Activated CD4-positive, alpha-beta T cell treated with anti-CD3 and anti-CD28 coated beads, Interleukin-2, amount 10 ng/mL, durations not matched to agents 7 days and 5 days (primary cell): ENCODE results near the gene USP6. TPM values are rescaled to one million over a fixed set of nuclear protein-coding genes. Genes with fewer than 3 reads are reported as not detected.
"Not testable (repeated sequence)": the region's sequence is repeated elsewhere in the genome, so short reads cannot be mapped to it uniquely, and the experiment has no call there.

ENCODE experiments used
- CTCF ChIA-PET: fragments of 350-600 bp; sonication (Branson Sonifier 250); formaldehyde crosslinking; loops from one replicate; lab custom pipeline; 2021; ENCODE audit warnings: antibody characterized with exemption; lab: Charles Lee
- POLR2A ChIA-PET: fragments of 350-600 bp; sonication (Branson Sonifier 250); formaldehyde crosslinking; loops from one replicate; lab custom pipeline; 2021; ENCODE audit warnings: antibody characterized with exemption; lab: Charles Lee
- DNase-seq: peaks from one replicate; pipeline ENCODE4 v3.0.0-alpha.2; 2020
- H3K27ac Mint-ChIP-seq: one replicate; pipeline ENCODE4 v1.8.0; 2021; ENCODE audit warnings: mild to moderate bottlenecking, moderate library complexity, mixed read lengths
- H3K27me3 Mint-ChIP-seq: one replicate; pipeline ENCODE4 v1.8.0; 2021; ENCODE audit warnings: mixed read lengths
- H3K36me3 Mint-ChIP-seq: one replicate; pipeline ENCODE4 v1.8.0; 2021; ENCODE audit warnings: low read depth, mixed read lengths
- H3K4me1 Mint-ChIP-seq: one replicate; pipeline ENCODE4 v1.8.0; 2021; ENCODE audit warnings: mixed read lengths
- H3K4me3 Mint-ChIP-seq: one replicate; pipeline ENCODE4 v1.8.0; 2021; ENCODE audit warnings: mild to moderate bottlenecking, moderate library complexity, mixed read lengths
- H3K9me3 Mint-ChIP-seq: one replicate; pipeline ENCODE4 v1.8.0; 2021; ENCODE audit warnings: mixed read lengths
- total RNA-seq, 2 experiments: library from RNA; stranded (reverse); gene quantifications; one replicate each; pipeline ENCODE4 v1.2.3, GENCODE V29; 2021

Gene USP6
- total RNA-seq, 2 experiments from 2014 or later: 0.05 to 0.06 TPM

DNA sequence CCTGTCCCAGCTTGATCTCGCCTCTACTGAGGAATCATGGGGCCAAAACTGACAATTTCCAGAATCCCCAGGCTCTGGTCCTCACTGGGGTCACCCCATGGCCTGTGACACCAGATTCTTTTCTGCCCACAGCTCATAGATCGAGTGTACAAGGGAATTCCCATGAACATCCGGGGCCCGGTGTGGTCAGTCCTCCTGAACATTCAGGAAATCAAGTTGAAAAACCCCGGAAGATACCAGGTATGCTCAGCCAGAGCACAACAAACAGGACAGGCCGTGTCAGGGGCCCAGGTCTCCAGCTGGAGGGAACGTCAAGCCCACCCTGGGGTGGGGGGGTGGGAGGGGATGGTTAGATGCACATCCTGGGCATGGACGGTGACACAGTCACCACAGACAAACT is 17.5 kb downstream of the USP6 start:
- no peak for DNase-seq
- no peak overlapping the region for H3K4me3 Mint-ChIP-seq
- no peak overlapping the region for H3K27ac Mint-ChIP-seq
- H3K9me3 Mint-ChIP-seq: no peaks in the 10 kb centered on the region
- no peaks in the 10 kb centered on the region for H3K27me3 Mint-ChIP-seq
- no peaks in the 10 kb centered on the region for H3K36me3 Mint-ChIP-seq
- CTCF ChIA-PET: no interaction called here
- POLR2A ChIA-PET: no interaction called here
- no peaks in the 10 kb centered on the region for H3K4me1 Mint-ChIP-seq

DNA sequence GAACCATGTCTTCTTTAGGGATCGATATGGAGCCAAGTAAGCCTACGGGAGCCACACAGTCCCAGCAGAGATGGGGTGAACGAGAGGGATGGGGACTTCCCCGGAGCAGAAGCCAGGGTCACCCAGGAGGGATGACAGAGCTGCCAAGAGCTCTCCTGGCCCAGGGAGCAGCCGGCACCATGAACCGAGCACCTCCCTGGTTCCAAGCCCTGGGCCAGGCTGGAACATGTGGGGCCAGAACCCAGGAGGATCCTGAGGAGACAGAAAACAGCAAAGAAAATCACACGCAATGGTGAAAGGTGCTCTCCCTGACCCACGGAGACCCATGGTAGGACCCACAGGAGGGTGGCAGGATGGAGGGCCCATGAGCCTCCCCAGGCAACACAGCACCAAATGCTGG is 18.1 kb downstream of the USP6 start:
- H3K9me3 Mint-ChIP-seq, DNase-seq, POLR2A ChIA-PET, CTCF ChIA-PET, H3K4me3 Mint-ChIP-seq, H3K27ac Mint-ChIP-seq, H3K4me1 Mint-ChIP-seq, H3K27me3 Mint-ChIP-seq, H3K36me3 Mint-ChIP-seq: not testable (repeated sequence)

DNA sequence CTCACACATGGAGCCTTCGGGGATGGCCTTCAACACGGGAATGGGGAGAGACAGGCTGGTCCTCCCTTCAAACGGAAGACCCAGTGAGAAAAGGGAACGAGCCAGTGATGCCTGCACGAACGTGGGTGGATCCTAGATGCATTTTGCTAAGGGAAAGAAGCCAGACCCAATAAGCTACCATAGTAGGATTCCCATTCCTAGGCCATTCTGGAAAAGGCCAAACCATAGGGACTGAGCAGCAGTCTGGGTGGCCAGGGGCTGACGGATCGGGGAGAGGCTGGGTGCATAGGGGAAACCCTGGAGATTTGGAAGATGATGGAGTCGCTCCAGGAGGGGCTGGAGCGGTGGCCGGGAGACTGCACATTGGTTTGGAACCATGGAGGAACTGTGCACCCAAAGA is 18.7 kb downstream of the USP6 start:
- POLR2A ChIA-PET, DNase-seq, H3K36me3 Mint-ChIP-seq, H3K27ac Mint-ChIP-seq, H3K4me1 Mint-ChIP-seq, H3K4me3 Mint-ChIP-seq, H3K27me3 Mint-ChIP-seq, CTCF ChIA-PET, H3K9me3 Mint-ChIP-seq: not testable (repeated sequence)

DNA sequence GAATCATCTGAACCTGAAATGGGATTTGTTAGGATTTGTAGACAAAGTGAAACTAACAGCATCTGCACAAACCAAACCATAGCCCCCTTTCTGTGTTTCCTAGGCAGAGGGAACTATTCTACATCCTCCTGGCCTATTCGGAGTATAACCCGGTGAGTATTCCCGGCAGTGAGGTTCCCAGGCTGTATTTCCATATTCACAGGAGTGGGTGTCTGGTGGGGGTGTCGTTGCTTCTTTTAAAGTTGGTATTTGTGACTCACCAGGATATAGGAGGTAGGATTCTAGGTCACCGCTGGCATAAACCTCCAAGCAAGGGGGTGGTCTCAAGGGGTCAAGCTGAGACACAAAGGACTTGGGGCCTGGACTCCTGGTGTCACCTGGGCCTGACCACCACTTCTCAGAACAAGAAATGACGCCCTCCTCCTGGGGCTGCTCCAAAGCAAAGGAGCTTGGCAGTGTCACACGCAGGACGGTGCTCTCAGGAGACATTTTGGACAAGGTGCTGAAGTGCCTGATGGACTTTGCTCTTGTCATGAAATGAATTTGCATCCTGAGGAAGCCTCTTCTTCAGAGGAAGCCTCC is 19.4 kb downstream of the USP6 start:
- CTCF ChIA-PET, H3K27me3 Mint-ChIP-seq, POLR2A ChIA-PET, H3K4me3 Mint-ChIP-seq, DNase-seq, H3K4me1 Mint-ChIP-seq, H3K27ac Mint-ChIP-seq, H3K36me3 Mint-ChIP-seq, H3K9me3 Mint-ChIP-seq: not testable (repeated sequence)

DNA sequence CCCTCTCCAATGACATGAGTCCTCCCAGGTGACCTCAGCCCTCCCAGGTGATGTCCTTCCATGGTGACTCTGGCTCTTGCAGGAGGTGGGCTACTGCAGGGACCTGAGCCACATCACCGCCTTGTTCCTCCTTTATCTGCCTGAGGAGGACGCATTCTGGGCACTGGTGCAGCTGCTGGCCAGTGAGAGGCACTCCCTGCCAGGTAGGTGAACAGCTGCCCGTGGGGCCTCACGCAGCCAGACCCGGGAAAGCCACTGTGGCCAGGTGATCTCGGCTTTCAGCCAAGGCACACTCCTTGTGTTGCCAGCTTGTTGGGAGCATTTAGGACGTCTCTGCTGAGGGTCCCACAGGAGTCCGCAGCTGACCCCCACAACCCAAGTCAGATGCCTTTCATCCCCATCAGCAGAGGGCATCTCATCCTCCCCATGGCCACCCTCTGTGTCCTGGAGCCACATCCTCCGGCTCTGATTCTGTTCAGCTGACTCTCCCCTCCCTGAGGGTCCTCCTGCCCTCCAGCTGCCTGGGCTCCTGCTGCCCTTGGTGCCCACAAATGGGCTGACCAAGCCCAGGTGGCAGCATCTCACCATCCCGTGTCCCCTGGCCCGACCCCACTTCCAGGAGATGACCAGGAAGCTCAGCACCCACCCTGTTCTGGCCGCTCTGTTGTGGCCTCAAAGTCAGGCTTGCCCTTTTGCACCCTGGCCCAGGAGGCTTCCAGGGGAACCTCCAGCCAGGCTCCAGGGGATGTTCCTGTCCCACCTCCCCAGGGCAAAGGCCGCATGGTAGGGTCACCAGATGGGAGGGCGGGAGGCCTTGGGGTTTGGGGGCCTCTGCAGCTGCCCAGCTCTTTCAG is 20.1 kb downstream of the USP6 start:
- Mint-ChIP-seq H3K9me3 (no peaks in the 10 kb centered on the region), H3K27me3 (no peaks in the 10 kb centered on the region), H3K4me1 (no peaks in the 10 kb centered on the region), H3K4me3 (no peak overlapping the region), H3K36me3 (no peaks in the 10 kb centered on the region), H3K27ac (no peak overlapping the region)
- no peak for DNase-seq
- CTCF ChIA-PET: no interaction called here
- POLR2A ChIA-PET: no interaction called here

DNA sequence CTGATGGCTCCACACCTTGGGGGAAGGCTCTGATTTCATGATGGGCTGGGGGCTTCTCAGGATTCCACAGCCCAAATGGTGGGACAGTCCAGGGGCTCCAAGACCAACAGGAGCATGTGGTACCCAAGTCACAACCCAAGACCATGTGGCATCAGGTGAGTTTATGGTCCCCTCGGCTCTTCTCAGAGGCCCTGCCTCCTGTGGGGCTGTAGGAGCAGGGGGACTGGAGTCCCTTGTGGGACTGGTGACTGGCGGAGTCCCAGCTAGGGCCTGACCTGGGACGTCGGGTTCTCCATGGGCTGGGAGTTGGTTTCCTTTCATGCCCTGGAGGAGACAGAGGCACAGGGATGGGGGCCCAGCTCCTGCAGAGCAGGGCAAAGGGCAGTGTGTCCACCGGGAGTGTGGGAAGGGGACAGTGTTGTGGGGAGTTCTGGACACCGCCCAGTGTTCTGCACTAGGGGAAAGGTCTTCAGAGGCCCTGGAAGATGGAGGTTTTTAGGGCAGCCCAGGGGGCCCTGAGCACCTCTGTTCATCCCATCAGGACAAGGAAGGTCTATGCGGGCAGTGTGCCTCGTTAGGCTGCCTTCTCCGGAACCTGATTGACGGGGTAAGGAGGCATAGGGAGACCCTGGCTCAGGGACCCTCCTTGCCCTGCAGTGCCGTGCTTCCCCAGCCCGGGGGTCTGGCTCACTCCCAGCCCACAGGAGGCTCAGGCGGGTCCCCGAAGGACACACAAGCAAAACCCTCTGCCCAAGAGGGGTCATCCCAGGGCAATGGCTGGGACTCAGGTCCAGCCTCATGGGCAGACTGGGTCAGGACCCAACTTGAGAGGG is 21.0 kb downstream of the USP6 start:
- H3K36me3 Mint-ChIP-seq, H3K4me3 Mint-ChIP-seq, H3K9me3 Mint-ChIP-seq, H3K27me3 Mint-ChIP-seq, H3K27ac Mint-ChIP-seq, DNase-seq, POLR2A ChIA-PET, CTCF ChIA-PET, H3K4me1 Mint-ChIP-seq: not testable (repeated sequence)

DNA sequence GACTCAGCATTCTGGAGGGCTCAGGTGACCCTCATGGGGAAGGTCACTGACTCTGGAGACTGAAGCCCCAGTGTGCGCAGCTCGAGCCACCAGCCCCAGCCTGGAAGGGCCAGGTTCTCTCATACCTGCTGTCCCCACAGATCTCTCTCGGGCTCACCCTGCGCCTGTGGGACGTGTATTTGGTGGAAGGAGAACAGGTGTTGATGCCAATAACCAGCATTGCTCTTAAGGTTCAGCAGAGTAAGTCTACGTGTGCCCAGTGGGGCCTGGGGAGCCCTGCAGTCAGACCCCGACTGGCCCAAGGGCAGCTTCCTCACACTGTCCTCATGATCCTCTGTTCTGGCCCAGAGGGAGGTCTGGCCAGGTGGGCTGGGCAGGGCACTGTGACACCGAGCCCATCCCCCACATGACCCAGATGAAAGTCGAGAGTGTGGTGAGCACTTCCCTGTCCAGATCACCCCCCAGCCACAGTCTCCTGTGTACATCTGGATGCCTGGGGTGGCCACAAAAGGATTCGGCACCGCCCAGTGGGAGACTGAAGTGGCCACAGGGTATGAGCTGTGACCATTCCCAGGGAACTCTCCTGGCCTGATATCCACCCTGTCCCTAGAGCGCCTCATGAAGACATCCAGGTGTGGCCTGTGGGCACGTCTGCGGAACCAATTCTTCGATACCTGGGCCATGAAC is 21.8 kb downstream of the USP6 start:
- POLR2A ChIA-PET, H3K27me3 Mint-ChIP-seq, CTCF ChIA-PET, DNase-seq, H3K4me1 Mint-ChIP-seq, H3K9me3 Mint-ChIP-seq, H3K4me3 Mint-ChIP-seq, H3K27ac Mint-ChIP-seq, H3K36me3 Mint-ChIP-seq: not testable (repeated sequence)

DNA sequence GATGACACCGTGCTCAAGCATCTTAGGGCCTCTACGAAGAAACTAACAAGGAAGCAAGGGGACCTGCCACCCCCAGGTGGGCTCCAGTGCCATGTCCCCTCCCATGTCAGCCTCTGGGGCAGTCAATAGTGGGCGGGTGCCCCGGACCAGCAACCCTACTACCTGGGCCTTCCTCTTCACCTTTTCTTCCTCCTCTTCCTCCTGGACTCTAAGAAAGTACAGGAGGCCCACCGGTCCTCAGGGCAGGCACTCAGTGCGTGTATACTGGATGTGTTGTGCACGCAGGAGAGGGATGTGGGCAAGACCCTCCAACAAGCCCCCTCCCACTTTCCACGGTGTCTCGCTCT is 22.3 kb downstream of the USP6 start:
- H3K27ac Mint-ChIP-seq, H3K27me3 Mint-ChIP-seq, CTCF ChIA-PET, H3K4me3 Mint-ChIP-seq, DNase-seq, POLR2A ChIA-PET, H3K9me3 Mint-ChIP-seq, H3K4me1 Mint-ChIP-seq, H3K36me3 Mint-ChIP-seq: not testable (repeated sequence)

DNA sequence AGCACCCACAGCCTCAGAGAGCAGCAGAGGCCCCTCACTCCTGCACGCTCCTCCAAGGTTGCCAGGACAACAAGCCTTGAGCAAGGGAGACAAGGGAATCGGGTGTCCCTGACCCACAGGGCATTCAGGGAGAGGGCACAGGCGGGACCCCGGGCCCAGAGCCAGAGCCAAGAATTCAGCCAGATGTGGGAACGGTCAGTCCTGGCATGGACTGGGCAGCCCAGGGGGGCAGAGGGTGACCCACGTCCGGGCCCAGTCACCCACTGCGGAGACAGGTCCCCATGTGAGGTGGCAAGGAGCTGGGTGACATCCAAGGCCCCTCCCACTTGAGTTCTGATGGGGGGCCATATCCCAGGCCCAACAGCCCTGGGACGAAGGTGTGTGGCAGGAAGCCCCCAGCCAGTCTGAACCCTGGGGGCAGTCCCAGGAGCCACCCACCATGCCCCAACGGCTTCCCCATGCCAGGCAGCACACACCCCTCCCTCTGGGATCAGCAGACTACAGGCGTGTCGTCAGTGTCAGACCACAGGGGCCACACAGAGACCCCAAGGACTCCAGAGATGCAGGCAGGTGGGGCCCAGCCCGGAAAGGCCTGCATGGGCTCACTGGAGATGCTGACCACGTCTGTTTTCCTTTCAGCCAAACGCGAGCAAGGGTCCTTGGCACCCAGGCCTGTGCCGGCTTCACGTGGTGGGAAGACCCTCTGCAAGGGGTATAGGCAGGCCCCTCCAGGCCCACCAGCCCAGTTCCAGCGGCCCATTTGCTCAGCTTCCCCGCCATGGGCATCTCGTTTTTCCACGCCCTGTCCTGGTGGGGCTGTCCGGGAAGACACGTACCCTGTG is 23.0 kb downstream of the USP6 start:
- CTCF ChIA-PET: no interaction called here
- Mint-ChIP-seq H3K4me1 (no peaks in the 10 kb centered on the region), H3K9me3 (no peaks in the 10 kb centered on the region), H3K36me3 (no peaks in the 10 kb centered on the region), H3K4me3 (no peak overlapping the region), H3K27ac (no peak overlapping the region), H3K27me3 (no peaks in the 10 kb centered on the region)
- POLR2A ChIA-PET: no interaction called here
- no peak for DNase-seq

DNA sequence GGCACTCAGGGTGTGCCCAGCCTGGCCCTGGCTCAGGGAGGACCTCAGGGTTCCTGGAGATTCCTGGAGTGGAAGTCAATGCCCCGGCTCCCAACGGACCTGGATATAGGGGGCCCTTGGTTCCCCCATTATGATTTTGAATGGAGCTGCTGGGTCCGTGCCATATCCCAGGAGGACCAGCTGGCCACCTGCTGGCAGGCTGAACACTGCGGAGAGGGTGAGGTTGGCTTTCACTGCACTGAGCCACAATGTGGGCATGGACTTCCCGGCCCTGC is 23.6 kb downstream of the USP6 start:
- CTCF ChIA-PET: no interaction called here
- H3K4me1 Mint-ChIP-seq: no peaks in the 10 kb centered on the region
- POLR2A ChIA-PET: interaction anchor here (0.7 kb wide), 1 partner anchor 258 kb away, joined by 4 read pairs; no protein-coding TSS in a partner anchor

DNA sequence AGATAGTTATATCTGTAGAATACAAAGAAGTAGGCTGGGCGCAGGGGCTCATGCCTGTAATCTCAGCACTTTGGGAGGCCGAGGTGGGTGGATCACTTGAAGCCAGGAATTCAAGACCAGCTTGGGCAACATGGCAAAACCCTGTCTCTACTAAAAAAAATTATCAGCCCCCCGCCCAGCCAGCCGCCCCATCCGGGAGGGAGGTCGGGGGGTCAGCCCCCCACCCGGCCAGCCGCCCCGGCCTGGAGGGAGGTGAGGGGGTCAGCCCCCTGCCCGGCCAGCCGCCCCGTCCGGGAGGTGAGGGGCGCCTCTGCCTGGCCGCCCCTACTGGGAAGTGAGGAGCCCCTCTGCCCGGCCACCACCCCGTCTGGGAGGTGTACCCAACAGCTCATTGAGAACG is 27.0 kb downstream of the USP6 start:
- H3K9me3 Mint-ChIP-seq, H3K4me1 Mint-ChIP-seq, DNase-seq, H3K4me3 Mint-ChIP-seq, POLR2A ChIA-PET, CTCF ChIA-PET, H3K36me3 Mint-ChIP-seq, H3K27ac Mint-ChIP-seq: not testable (repeated sequence)
- H3K27me3 Mint-ChIP-seq: peaks cover 15% of the 10 kb centered on the region

More for the DNA sequence above, 23.6 kb downstream of the USP6 start:
- Mint-ChIP-seq H3K36me3 (no peaks in the 10 kb centered on the region), H3K27ac (no peak overlapping the region), H3K27me3 (peaks cover 1% of the 10 kb centered on the region), H3K4me3 (no peak overlapping the region), H3K9me3 (no peaks in the 10 kb centered on the region)
- DNase-seq: no peak

DNA sequence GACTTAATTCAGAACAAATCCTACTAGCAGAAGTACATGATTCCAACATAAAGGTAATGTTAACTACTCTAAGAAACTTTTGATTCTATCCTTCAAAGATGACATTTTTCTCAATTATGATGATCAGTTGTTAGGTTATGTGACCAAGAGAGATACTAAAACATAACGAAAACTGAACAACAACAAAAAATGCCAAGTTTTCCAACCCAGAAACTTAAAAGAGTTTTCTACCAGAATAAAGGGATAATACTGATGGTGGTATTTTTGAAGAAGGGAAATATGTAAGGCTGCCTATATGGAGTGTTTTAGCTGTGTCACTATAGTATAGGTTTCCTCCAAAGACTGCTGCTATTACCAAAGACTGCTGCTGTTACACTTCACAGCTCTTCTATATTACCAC is 30.3 kb downstream of the USP6 start:
- H3K4me3 Mint-ChIP-seq, DNase-seq, POLR2A ChIA-PET, CTCF ChIA-PET, H3K27ac Mint-ChIP-seq, H3K4me1 Mint-ChIP-seq, H3K9me3 Mint-ChIP-seq, H3K36me3 Mint-ChIP-seq: not testable (repeated sequence)
- H3K27me3 Mint-ChIP-seq: peaks cover 19% of the 10 kb centered on the region
